HL-60 (cell line): ENCODE data around the gene NEURL1.

Experiments
- POLR2AphosphoS5 ChIP-seq: IDR thresholded peaks from 2 replicates; pipeline ENCODE4 v1.6.1; 2012; ENCODE audit warnings: low read depth
- TF ChIP-seq, protein P1 (sequence below): IDR thresholded peaks from one replicate; pipeline ENCODE4 v1.5.1; 2011; ENCODE audit warnings: low read length, control low read depth, inconsistent platforms; ENCODE audit not compliant: insufficient read depth
- TF ChIP-seq, protein P2 (sequence below): IDR thresholded peaks from 2 replicates; pipeline ENCODE4 v1.6.1; 2012; ENCODE audit warnings: low read depth; ENCODE audit not compliant: insufficient replicate concordance

GRCh38 chr10:103610921-103611511, 117.5 kb downstream of the NEURL1 start:
- TF ChIP-seq, protein P1, sequence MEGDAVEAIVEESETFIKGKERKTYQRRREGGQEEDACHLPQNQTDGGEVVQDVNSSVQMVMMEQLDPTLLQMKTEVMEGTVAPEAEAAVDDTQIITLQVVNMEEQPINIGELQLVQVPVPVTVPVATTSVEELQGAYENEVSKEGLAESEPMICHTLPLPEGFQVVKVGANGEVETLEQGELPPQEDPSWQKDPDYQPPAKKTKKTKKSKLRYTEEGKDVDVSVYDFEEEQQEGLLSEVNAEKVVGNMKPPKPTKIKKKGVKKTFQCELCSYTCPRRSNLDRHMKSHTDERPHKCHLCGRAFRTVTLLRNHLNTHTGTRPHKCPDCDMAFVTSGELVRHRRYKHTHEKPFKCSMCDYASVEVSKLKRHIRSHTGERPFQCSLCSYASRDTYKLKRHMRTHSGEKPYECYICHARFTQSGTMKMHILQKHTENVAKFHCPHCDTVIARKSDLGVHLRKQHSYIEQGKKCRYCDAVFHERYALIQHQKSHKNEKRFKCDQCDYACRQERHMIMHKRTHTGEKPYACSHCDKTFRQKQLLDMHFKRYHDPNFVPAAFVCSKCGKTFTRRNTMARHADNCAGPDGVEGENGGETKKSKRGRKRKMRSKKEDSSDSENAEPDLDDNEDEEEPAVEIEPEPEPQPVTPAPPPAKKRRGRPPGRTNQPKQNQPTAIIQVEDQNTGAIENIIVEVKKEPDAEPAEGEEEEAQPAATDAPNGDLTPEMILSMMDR: no peak
- TF ChIP-seq POLR2AphosphoS5: no peak
- TF ChIP-seq, protein P2, sequence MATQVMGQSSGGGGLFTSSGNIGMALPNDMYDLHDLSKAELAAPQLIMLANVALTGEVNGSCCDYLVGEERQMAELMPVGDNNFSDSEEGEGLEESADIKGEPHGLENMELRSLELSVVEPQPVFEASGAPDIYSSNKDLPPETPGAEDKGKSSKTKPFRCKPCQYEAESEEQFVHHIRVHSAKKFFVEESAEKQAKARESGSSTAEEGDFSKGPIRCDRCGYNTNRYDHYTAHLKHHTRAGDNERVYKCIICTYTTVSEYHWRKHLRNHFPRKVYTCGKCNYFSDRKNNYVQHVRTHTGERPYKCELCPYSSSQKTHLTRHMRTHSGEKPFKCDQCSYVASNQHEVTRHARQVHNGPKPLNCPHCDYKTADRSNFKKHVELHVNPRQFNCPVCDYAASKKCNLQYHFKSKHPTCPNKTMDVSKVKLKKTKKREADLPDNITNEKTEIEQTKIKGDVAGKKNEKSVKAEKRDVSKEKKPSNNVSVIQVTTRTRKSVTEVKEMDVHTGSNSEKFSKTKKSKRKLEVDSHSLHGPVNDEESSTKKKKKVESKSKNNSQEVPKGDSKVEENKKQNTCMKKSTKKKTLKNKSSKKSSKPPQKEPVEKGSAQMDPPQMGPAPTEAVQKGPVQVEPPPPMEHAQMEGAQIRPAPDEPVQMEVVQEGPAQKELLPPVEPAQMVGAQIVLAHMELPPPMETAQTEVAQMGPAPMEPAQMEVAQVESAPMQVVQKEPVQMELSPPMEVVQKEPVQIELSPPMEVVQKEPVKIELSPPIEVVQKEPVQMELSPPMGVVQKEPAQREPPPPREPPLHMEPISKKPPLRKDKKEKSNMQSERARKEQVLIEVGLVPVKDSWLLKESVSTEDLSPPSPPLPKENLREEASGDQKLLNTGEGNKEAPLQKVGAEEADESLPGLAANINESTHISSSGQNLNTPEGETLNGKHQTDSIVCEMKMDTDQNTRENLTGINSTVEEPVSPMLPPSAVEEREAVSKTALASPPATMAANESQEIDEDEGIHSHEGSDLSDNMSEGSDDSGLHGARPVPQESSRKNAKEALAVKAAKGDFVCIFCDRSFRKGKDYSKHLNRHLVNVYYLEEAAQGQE: no peak
